ENCODE measurements around the gene TNK2. TPM values are rescaled to one million over a fixed set of nuclear protein-coding genes. Genes with fewer than 3 reads are reported as not detected.
"Not testable (repeated sequence)": the region's sequence is repeated elsewhere in the genome, so short reads cannot be mapped to it uniquely, and the experiment has no call there.

Gene TNK2
- total RNA-seq, 1 experiment from 2014 or later: 72.3 TPM

DNA sequence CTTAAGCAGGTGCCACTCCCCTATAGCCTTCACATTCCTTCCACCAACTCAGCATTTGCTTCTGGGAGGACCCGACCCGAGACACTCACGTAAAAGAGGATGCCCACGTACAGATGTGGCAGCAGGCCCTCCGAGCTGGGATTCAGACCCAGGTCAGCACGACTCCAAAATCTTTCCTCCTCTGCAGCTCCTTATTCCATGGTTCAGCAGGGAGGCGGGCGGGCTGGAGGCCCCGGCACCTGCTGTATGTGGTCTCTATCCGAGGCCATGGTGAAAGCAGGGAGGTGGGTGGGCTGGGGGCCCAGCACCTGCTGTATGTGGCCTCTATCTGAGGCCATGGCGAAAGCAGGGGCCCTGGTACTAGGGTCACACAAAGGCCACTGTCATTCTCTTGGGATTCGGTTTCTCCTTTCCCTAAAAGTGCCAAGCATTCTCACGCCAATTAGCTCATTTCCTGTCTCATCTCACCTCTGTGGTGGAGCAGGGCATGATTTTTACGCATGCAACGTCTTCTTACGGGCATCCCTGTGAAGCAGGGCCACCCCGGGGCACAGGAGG lies 90.7 kb downstream of the TNK2 start:
- no peak for TF ChIP-seq CTCF (IDR thresholded peaks at IDR 0.05)
- TF ChIP-seq TCF7L2 (IDR thresholded peaks at IDR 0.05; ENCODE audit: low read depth, low read length): no peak
- no peak for TF ChIP-seq SIN3A (IDR thresholded peaks at IDR 0.05; ENCODE audit: borderline replicate concordance, insufficient read depth, low read depth, low read length)
- TF ChIP-seq, protein P1, sequence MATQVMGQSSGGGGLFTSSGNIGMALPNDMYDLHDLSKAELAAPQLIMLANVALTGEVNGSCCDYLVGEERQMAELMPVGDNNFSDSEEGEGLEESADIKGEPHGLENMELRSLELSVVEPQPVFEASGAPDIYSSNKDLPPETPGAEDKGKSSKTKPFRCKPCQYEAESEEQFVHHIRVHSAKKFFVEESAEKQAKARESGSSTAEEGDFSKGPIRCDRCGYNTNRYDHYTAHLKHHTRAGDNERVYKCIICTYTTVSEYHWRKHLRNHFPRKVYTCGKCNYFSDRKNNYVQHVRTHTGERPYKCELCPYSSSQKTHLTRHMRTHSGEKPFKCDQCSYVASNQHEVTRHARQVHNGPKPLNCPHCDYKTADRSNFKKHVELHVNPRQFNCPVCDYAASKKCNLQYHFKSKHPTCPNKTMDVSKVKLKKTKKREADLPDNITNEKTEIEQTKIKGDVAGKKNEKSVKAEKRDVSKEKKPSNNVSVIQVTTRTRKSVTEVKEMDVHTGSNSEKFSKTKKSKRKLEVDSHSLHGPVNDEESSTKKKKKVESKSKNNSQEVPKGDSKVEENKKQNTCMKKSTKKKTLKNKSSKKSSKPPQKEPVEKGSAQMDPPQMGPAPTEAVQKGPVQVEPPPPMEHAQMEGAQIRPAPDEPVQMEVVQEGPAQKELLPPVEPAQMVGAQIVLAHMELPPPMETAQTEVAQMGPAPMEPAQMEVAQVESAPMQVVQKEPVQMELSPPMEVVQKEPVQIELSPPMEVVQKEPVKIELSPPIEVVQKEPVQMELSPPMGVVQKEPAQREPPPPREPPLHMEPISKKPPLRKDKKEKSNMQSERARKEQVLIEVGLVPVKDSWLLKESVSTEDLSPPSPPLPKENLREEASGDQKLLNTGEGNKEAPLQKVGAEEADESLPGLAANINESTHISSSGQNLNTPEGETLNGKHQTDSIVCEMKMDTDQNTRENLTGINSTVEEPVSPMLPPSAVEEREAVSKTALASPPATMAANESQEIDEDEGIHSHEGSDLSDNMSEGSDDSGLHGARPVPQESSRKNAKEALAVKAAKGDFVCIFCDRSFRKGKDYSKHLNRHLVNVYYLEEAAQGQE (IDR thresholded peaks at IDR 0.05; ENCODE audit: insufficient read depth in 1 of 2, low read depth in 2 of 2, low read length in 1 of 2): no peak
- TF ChIP-seq POLR2AphosphoS5 (IDR thresholded peaks at IDR 0.05; ENCODE audit: low read depth, low read length): no peak
- CTCF ChIA-PET: no interaction called here
- DNase-seq (ENCODE audit: low read depth, low spot score): no peak
- Histone ChIP-seq H3K9me3 (ENCODE audit: control insufficient read depth, insufficient read depth, low read depth, low read length) (no peaks in the 10 kb centered on the region), H3K27me3 (ENCODE audit: control insufficient read depth, insufficient read depth, low read length) (no peaks in the 10 kb centered on the region; the same call in 1 of the 2 replicates), H3K4me1 (ENCODE audit: control insufficient read depth, insufficient read depth, low read length) (no peaks in the 10 kb centered on the region; the same call in 1 of the 2 replicates), H3K4me3 (ENCODE audit: low read depth in 2 of 2, low read length in 2 of 2) (no peak overlapping the region), H3K27ac (ENCODE audit: low read length) (no peak overlapping the region), H3K36me3 (ENCODE audit: control insufficient read depth, insufficient read depth, low read length) (no peaks in the 10 kb centered on the region)
- in situ Hi-C loops (cut with HindIII; ENCODE audit: low pct_unique_long_range_greater_than_20kb, low sequenced_read_pairs) (no loop called here), intact Hi-C loops (cut with micrococcal nuclease; ENCODE audit: unreplicated experiment) (no loop called here)
- no peak for ATAC-seq
- POLR2A ChIA-PET: no interaction called here
- BruUV-seq (replicated peaks): no TSS peak

GRCh38 chr3:195816276-195816913 lies 92.0 kb downstream of the TNK2 start:
- CTCF ChIA-PET; H3K4me1 ChIP-seq (ENCODE audit: control insufficient read depth, insufficient read depth, low read length); H3K27ac ChIP-seq (ENCODE audit: low read length); H3K9me3 ChIP-seq (ENCODE audit: control insufficient read depth, insufficient read depth, low read depth, low read length); H3K4me3 ChIP-seq (ENCODE audit: low read depth in 2 of 2, low read length in 2 of 2); DNase-seq (ENCODE audit: low read depth, low spot score); H3K36me3 ChIP-seq (ENCODE audit: control insufficient read depth, insufficient read depth, low read length); ATAC-seq; H3K27me3 ChIP-seq (ENCODE audit: control insufficient read depth, insufficient read depth, low read length); BruUV-seq (replicated peaks); intact Hi-C loops (cut with micrococcal nuclease; ENCODE audit: unreplicated experiment); POLR2A ChIA-PET; in situ Hi-C loops (cut with HindIII; ENCODE audit: low pct_unique_long_range_greater_than_20kb, low sequenced_read_pairs): not testable (repeated sequence)

DNA sequence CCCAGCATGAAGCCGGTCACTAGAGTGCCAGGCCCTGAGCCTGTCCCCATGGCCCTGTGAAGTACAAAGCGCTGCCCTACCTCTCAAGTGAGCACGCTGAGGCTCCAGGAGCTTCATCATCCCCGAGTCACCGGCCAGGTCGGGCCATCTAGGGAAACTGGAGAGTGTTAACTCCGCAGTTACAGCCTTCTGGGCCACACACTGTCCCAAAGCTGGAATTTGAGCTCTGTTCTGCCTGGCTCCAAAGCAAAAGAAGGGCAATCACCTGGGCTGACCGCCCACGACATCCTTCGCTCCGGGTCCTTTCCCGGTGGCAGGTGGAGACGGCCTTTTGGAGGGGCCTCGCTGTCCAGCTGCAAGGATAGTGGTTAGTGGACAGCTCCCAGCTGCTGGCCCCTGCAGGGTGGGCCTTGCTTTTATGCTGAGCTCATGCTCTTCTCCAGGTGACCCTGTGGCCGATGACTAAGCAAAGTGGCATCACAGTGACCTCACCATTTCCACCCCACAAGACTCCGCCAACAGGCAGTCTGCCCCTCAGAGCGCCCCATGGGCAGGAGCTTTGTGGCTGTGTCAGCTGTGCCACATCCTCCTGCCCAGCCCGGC lies 93.1 kb downstream of the TNK2 start:
- no peaks in the 10 kb centered on the region for H3K9me3 ChIP-seq (ENCODE audit: control insufficient read depth, insufficient read depth, low read depth, low read length)
- BruUV-seq (replicated peaks): no TSS peak
- no peak overlapping the region for H3K4me3 ChIP-seq (ENCODE audit: low read depth in 2 of 2, low read length in 2 of 2)
- ChIA-PET POLR2A (no interaction called here), CTCF (interaction anchor here (1.0 kb wide), 1 partner anchor 18 kb away, joined by 3 read pairs; no protein-coding TSS in a partner anchor)
- DNase-seq (ENCODE audit: low read depth, low spot score) (no peak), ATAC-seq (peak; percentile 55)
- no peaks in the 10 kb centered on the region for H3K27me3 ChIP-seq (ENCODE audit: control insufficient read depth, insufficient read depth, low read length)
- TF ChIP-seq, protein P1 (IDR thresholded peaks at IDR 0.05; ENCODE audit: insufficient read depth in 1 of 2, low read depth in 2 of 2, low read length in 1 of 2): 0 out of 4 replicates have a peak, but pooled peaks of 1 of the 2 experiments have one; percentile 37
- TF ChIP-seq SIN3A (IDR thresholded peaks at IDR 0.05; ENCODE audit: borderline replicate concordance, insufficient read depth, low read depth, low read length): no peak
- no peak overlapping the region for H3K27ac ChIP-seq (ENCODE audit: low read length)
- no peaks in the 10 kb centered on the region; the same call in 1 of the 2 replicates for H3K4me1 ChIP-seq (ENCODE audit: control insufficient read depth, insufficient read depth, low read length)
- H3K36me3 ChIP-seq (ENCODE audit: control insufficient read depth, insufficient read depth, low read length): no peaks in the 10 kb centered on the region
- in situ Hi-C loops (cut with HindIII; ENCODE audit: low pct_unique_long_range_greater_than_20kb, low sequenced_read_pairs) (no loop called here), intact Hi-C loops (cut with micrococcal nuclease; ENCODE audit: unreplicated experiment) (no loop called here)

All from Panc1 (cell line).